ENCODE data around the gene SCAMP3. TPM values are rescaled to one million over a fixed set of nuclear protein-coding genes. Genes with fewer than 3 reads are reported as not detected.

The SCAMP3 gene
- total RNA-seq, 2 experiments from 2014 or later, result 81.3 to 97.2 TPM

DNA sequence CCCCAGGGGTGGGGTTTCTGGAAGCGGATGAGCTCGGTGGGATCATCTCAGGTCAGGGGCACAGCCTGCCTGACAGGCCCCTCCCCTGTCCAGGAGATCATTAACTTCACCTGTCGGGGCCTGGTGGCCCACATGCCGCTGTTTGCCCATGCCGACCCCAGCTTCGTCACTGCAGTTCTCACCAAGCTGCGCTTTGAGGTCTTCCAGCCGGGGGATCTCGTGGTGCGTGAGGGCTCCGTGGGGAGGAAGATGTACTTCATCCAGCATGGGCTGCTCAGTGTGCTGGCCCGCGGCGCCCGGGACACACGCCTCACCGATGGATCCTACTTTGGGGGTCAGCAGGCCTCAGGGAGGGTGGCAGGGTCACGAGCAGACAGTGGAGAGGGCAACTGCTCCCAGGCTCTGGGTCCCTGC lies 23.5 kb upstream of the SCAMP3 start:
- CTCF ChIA-PET, result interaction anchor here (1.1 kb wide), 1 partner anchor 35 kb away, joined by 3 read pairs; the partner anchor contains the start of gene RUSC1
- no peaks in the 10 kb centered on the region for H3K4me1 Mint-ChIP-seq (ENCODE audit: low read depth)
- H3K27ac Mint-ChIP-seq, result no peak overlapping the region
- POLR2A ChIA-PET, result no interaction called here
- no peaks in the 10 kb centered on the region for H3K36me3 Mint-ChIP-seq (ENCODE audit: low read depth)
- H3K9me3 Mint-ChIP-seq, result no peaks in the 10 kb centered on the region
- H3K27me3 Mint-ChIP-seq, result peaks cover 3% of the 10 kb centered on the region
- TF ChIP-seq, protein P1, sequence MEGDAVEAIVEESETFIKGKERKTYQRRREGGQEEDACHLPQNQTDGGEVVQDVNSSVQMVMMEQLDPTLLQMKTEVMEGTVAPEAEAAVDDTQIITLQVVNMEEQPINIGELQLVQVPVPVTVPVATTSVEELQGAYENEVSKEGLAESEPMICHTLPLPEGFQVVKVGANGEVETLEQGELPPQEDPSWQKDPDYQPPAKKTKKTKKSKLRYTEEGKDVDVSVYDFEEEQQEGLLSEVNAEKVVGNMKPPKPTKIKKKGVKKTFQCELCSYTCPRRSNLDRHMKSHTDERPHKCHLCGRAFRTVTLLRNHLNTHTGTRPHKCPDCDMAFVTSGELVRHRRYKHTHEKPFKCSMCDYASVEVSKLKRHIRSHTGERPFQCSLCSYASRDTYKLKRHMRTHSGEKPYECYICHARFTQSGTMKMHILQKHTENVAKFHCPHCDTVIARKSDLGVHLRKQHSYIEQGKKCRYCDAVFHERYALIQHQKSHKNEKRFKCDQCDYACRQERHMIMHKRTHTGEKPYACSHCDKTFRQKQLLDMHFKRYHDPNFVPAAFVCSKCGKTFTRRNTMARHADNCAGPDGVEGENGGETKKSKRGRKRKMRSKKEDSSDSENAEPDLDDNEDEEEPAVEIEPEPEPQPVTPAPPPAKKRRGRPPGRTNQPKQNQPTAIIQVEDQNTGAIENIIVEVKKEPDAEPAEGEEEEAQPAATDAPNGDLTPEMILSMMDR (IDR thresholded peaks at IDR 0.05), result no peak
- H3K4me3 Mint-ChIP-seq, result no peak overlapping the region
- DNase-seq, result no peak
- intact Hi-C loops (cut with micrococcal nuclease), result no loop called here
- no peak for ATAC-seq

DNA sequence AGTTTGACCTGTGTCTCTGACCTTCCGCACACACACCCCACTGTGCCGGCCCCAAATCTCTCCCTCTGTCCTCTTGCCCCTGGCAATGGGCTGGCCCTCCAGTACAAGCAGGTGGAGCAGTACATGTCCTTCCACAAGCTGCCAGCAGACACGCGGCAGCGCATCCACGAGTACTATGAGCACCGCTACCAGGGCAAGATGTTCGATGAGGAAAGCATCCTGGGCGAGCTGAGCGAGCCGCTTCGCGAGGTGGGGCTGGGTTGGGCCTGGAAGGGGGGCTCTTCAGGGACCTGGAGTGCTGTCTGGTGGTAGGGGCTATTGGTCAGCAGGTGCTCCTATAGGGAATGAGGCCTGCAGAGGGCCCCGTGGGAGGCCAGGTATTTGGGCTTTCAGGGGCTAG lies 22.9 kb upstream of the SCAMP3 start:
- ChIA-PET CTCF (no interaction called here), POLR2A (no interaction called here)
- Mint-ChIP-seq H3K27ac (no peak overlapping the region), H3K4me3 (no peak overlapping the region), H3K4me1 (ENCODE audit: low read depth) (no peaks in the 10 kb centered on the region), H3K36me3 (ENCODE audit: low read depth) (no peaks in the 10 kb centered on the region), H3K27me3 (peaks cover 1% of the 10 kb centered on the region), H3K9me3 (no peaks in the 10 kb centered on the region)
- TF ChIP-seq, protein P1 (IDR thresholded peaks at IDR 0.05), result no peak
- DNase-seq (no peak), ATAC-seq (no peak)
- intact Hi-C loops (cut with micrococcal nuclease), result no loop called here

DNA sequence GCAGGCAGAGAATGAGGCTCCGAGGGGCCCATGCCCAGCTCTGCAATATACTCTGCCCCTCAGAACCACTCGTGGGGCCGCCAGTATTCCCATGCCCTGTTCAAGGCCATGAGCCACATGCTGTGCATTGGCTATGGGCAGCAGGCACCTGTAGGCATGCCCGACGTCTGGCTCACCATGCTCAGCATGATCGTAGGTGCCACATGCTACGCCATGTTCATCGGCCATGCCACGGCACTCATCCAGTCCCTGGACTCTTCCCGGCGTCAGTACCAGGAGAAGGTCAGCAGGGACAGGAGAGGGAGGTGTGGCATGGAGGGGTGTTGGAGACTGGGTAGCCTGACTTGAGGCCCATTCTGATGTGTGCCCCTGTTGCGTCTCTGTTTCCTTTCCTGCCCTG lies 22.3 kb upstream of the SCAMP3 start:
- POLR2A ChIA-PET, result interaction anchor here (0.6 kb wide), 1 partner anchor 632 kb away, joined by 3 read pairs; no protein-coding TSS in a partner anchor
- intact Hi-C loops (cut with micrococcal nuclease), result no loop called here
- no peak for ATAC-seq

DNA sequence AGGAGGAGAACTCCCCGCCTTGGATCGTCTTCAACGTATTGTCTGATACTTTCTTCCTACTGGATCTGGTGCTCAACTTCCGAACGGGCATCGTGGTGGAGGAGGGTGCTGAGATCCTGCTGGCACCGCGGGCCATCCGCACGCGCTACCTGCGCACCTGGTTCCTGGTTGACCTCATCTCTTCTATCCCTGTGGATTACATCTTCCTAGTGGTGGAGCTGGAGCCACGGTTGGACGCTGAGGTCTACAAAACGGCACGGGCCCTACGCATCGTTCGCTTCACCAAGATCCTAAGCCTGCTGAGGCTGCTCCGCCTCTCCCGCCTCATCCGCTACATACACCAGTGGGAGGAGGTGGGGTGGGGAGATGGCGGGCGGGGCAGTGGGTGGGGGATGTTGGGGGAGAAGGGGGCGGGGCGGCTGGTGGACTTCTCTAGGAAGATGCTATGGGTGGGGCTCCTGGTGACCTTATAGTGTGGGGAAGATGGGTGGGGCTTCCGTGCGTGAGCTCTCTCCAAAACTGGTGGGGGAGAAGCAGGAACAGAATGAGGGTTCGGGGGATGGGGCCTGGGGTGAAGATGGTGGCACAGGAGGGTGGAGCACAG lies 20.4 kb upstream of the SCAMP3 start:
- POLR2A ChIA-PET, result interaction anchor here (0.8 kb wide), 1 partner anchor 27 kb away, joined by 3 read pairs; the partner anchor contains the start of gene ENTREP3
- H3K4me3 Mint-ChIP-seq, result no peak overlapping the region
- CTCF ChIA-PET, result no interaction called here
- intact Hi-C loops (cut with micrococcal nuclease), result no loop called here
- peaks cover 6% of the 10 kb centered on the region for H3K4me1 Mint-ChIP-seq (ENCODE audit: low read depth)
- DNase-seq (no peak), ATAC-seq (no peak)
- no peaks in the 10 kb centered on the region for H3K36me3 Mint-ChIP-seq (ENCODE audit: low read depth)
- TF ChIP-seq, protein P1 (IDR thresholded peaks at IDR 0.05), result no peak
- no peaks in the 10 kb centered on the region for H3K27me3 Mint-ChIP-seq
- no peaks in the 10 kb centered on the region for H3K9me3 Mint-ChIP-seq
- no peak overlapping the region for H3K27ac Mint-ChIP-seq

More for the DNA sequence above, 22.3 kb upstream of the SCAMP3 start:
- H3K4me1 Mint-ChIP-seq (ENCODE audit: low read depth), result no peaks in the 10 kb centered on the region
- TF ChIP-seq, protein P1 (IDR thresholded peaks at IDR 0.05), result no peak
- no peaks in the 10 kb centered on the region for H3K27me3 Mint-ChIP-seq
- no peaks in the 10 kb centered on the region for H3K36me3 Mint-ChIP-seq (ENCODE audit: low read depth)
- CTCF ChIA-PET, result no interaction called here
- DNase-seq, result no peak
- no peaks in the 10 kb centered on the region for H3K9me3 Mint-ChIP-seq
- no peak overlapping the region for H3K27ac Mint-ChIP-seq
- no peak overlapping the region for H3K4me3 Mint-ChIP-seq

DNA sequence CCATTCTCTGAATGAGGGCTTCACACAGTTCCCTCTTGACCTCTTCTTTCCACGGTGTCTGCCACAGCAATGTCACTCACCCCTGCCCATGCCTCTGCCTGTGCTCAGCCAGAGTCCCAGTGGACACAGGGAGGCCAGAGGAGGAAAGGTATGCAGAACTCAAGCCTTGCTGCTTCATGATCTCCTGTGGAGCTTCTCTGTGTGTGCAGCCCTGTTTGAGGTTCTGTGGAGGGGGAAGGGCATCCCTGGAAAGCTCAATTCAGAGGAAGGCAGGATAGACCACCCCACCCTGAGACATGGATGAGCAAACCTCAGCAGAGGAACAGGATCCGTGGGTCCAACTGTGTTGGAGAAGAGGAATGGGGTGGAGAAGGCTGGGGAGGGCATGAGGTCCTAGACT lies 17.1 kb upstream of the SCAMP3 start:
- CTCF ChIA-PET, result interaction anchor here (1.0 to 2.4 kb wide), 6 partner anchors 27 to 45 kb away, joined by 3 to 15 read pairs (median 4); partner anchors contain the start of genes FDPS and RUSC1
- Mint-ChIP-seq H3K9me3 (no peaks in the 10 kb centered on the region), H3K27ac (no peak overlapping the region), H3K27me3 (no peaks in the 10 kb centered on the region), H3K4me1 (ENCODE audit: low read depth) (peaks cover 19% of the 10 kb centered on the region), H3K4me3 (no peak overlapping the region), H3K36me3 (ENCODE audit: low read depth) (no peaks in the 10 kb centered on the region)
- POLR2A ChIA-PET, result interaction anchor here (1.3 to 1.6 kb wide), 2 partner anchors 13 to 48 kb away, joined by 4 read pairs; no protein-coding TSS in a partner anchor
- TF ChIP-seq, protein P1 (IDR thresholded peaks at IDR 0.05), result no peak
- DNase-seq, result no peak
- no peak for ATAC-seq
- intact Hi-C loops (cut with micrococcal nuclease), result loop anchor here (5.0 kb wide), 1 partner anchor 43 kb away; the partner anchor contains the start of gene RUSC1
